PC-3 (cell line): Measurements from ENCODE around the gene ZNF341.

Experiments
- CTCF ChIP-seq: fragments of 300-600 bp; sonication (generic); conservative IDR thresholded peaks from 2 replicates; pipeline ENCODE4 v1.5.1; 2017; ENCODE audit warnings: antibody characterized with exemption, low read depth, mild to moderate bottlenecking, low read length
- EZH2 ChIP-seq: fragments of 300-600 bp; sonication (generic); IDR thresholded peaks from one replicate; pipeline ENCODE4 v1.6.1; 2017; ENCODE audit warnings: antibody characterized with exemption, mild to moderate bottlenecking, low read length; ENCODE audit not compliant: unreplicated experiment

- TF ChIP-seq CTCF (no peak), EZH2 (no peak)
Observed at GRCh38 chr20:33815671-33816070, 83.9 kb downstream of the ZNF341 start.
